ENCODE results near the gene RND1.
"Not testable (repeated sequence)": the region's sequence is repeated elsewhere in the genome, so short reads cannot be mapped to it uniquely, and the experiment has no call there.

RND1 gene

DNA sequence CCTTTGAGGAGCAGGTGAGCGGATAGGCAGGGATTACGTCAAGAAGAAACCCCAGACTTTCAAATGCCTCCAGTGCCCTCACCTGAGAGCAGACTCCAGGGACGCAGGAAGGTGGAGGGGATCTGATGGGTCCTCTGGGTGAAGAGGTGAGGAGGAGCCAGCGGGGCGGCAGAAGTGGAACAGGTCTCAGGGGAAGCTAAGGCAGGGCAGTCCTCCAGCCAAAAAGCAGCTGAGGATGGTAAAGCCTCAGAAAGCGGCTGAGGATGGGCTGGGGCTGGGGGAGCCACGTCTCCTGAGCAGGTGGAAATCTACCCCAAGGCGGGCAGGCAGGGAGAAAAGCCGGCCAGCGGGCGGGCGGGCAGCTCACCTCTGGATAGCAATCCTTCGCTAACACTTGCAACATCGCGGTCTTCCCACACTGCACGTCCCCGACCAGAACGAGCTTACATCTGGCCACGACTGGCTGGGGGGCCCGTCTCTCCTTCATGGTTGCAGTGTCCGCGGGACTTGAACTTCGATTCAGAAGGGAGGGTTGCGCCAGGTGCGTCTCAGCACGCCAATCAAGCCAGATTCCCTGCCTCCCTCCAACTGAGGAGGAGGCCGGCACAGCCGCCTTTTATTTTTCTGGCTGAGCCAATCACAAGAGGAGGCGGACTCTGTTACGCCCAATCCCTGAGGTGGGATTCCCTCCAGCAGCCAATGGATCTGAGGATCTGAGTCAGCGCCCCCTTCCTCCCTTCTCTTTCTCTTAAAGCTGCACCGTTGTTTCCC is at the start of gene RND1:
Gene RND1 (minus strand): TSS at position 590 of the 771 bp plus-strand sequence. CDS start 103 bp downstream, at position 487.
- TF ChIP-seq, protein P1, sequence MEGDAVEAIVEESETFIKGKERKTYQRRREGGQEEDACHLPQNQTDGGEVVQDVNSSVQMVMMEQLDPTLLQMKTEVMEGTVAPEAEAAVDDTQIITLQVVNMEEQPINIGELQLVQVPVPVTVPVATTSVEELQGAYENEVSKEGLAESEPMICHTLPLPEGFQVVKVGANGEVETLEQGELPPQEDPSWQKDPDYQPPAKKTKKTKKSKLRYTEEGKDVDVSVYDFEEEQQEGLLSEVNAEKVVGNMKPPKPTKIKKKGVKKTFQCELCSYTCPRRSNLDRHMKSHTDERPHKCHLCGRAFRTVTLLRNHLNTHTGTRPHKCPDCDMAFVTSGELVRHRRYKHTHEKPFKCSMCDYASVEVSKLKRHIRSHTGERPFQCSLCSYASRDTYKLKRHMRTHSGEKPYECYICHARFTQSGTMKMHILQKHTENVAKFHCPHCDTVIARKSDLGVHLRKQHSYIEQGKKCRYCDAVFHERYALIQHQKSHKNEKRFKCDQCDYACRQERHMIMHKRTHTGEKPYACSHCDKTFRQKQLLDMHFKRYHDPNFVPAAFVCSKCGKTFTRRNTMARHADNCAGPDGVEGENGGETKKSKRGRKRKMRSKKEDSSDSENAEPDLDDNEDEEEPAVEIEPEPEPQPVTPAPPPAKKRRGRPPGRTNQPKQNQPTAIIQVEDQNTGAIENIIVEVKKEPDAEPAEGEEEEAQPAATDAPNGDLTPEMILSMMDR (IDR thresholded peaks at IDR 0.05; ENCODE audit: borderline replicate concordance, insufficient read depth, low read depth, low read length), result no peak

GRCh38 chr12:48910196-48910595 is 44.5 kb upstream of the RND1 start:
- TF ChIP-seq, protein P1 (IDR thresholded peaks at IDR 0.05; ENCODE audit: borderline replicate concordance, insufficient read depth, low read depth, low read length), result no peak
- H3K4me3 ChIP-seq (ENCODE audit: low read depth, low read length), result no peak overlapping the region

More for the DNA sequence above, at the start of gene RND1:
- peak within 1 kb of the TSS; percentile 82 for H3K4me3 ChIP-seq (ENCODE audit: low read depth, low read length)

DNA sequence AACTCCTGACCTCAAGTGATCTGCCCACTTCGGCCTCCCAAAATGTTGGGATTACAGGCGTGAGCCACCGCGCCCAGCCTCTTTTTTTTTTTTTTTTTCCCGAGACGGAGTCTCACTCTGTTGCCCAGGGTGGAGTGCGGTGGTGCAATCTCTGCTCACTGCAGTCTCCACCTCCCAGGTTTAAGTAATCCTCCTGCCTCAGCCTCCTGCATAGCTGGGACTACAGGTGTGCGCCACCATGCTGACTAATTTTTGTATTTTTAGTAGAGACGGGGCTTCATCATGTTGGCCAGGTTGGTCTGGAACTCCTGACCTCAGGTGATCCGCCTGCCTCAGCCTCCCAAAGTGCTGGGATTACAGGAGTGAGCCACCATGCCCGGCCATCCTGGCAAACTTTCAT is 44.0 kb upstream of the RND1 start:
- not testable (repeated sequence) for H3K4me3 ChIP-seq (ENCODE audit: low read depth, low read length)

DNA sequence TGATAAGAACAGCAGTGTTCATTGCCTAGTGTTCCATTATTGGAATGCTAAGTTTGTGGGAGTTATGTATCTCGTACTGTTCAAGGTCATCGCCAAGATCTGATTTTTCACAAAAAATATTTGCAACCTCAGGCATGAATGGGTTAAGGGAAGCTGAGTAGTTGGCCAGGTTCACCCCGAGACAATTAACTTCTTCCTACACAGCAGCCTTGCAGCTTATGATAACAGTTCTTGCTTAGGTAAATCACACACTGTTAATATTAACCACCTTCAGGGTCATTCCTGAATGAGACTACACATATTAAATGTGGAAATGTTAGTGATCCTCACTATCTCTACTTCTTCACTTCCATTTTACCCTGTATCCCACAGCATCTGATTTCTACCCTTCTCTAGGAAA is 41.6 kb upstream of the RND1 start:
- TF ChIP-seq, protein P1 (IDR thresholded peaks at IDR 0.05; ENCODE audit: borderline replicate concordance, insufficient read depth, low read depth, low read length), result no peak
- no peak overlapping the region for H3K4me3 ChIP-seq (ENCODE audit: low read depth, low read length)

DNA sequence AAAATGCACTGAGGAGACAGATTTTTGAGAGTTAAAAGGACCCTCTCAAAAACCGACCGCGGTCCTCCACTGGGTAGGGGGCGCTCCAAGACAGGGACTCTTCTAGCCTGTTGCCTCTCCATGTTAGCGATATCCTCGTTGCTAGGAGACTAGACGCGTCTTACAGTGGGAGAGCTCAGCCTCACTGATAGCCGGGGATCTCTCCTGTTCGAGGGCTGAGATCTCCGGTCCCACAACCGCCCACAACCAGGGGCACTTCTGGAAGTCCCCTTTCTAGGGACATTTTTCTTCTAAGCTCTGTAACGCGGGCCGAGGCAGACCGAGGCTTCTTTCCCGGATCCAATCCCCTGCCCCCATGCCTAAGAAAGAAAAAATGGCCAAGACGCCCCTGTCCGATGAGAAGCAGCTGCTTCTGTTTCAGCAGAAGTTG is 38.3 kb upstream of the RND1 start:
- no peak overlapping the region for H3K4me3 ChIP-seq (ENCODE audit: low read depth, low read length)
- TF ChIP-seq, protein P1 (IDR thresholded peaks at IDR 0.05; ENCODE audit: borderline replicate concordance, insufficient read depth, low read depth, low read length), result peak; percentile 63

GRCh38 chr12:48903363-48903981 is 37.8 kb upstream of the RND1 start:
- TF ChIP-seq, protein P1 (IDR thresholded peaks at IDR 0.05; ENCODE audit: borderline replicate concordance, insufficient read depth, low read depth, low read length), result no peak
- no peak overlapping the region for H3K4me3 ChIP-seq (ENCODE audit: low read depth, low read length)

GRCh38 chr12:48901278-48901677 is 35.6 kb upstream of the RND1 start:
- TF ChIP-seq, protein P1 (IDR thresholded peaks at IDR 0.05; ENCODE audit: borderline replicate concordance, insufficient read depth, low read depth, low read length), result no peak
- H3K4me3 ChIP-seq (ENCODE audit: low read depth, low read length), result no peak overlapping the region
